Cardiac fibroblast (primary cell): Measurements from ENCODE around the gene NAB2.

ENCODE experiments used
- DNase-seq, 2 donors: peaks; one replicate each; pipeline versions ENCODE4 v3.0.0 to v3.0.0-alpha.2; 2010; ENCODE audit warnings: low read depth in 2 of 2
- H3K4me3 ChIP-seq, 2 donors: replicated peaks in 1 of 2; 1 replicate in 1 of 2; 2 replicates in 1 of 2; pipeline ENCODE4 v1.5.1; 2011; ENCODE audit warnings: low read depth in 2 of 2, low read length in 2 of 2, mild to moderate bottlenecking in 2 of 2, moderate library complexity in 1 of 2
- CTCF ChIP-seq: IDR thresholded peaks from one replicate; pipeline ENCODE4 v1.5.1; 2011; ENCODE audit warnings: low read depth, mild to moderate bottlenecking, low read length, inconsistent platforms

Gene NAB2

GRCh38 chr12:57091638-57092528 lies 3.0 kb downstream of the NAB2 start:
- peak overlapping the region in 1 of 2 donors; percentile 93 for H3K4me3 ChIP-seq
- DNase-seq: no peak
- TF ChIP-seq CTCF: no peak

DNA sequence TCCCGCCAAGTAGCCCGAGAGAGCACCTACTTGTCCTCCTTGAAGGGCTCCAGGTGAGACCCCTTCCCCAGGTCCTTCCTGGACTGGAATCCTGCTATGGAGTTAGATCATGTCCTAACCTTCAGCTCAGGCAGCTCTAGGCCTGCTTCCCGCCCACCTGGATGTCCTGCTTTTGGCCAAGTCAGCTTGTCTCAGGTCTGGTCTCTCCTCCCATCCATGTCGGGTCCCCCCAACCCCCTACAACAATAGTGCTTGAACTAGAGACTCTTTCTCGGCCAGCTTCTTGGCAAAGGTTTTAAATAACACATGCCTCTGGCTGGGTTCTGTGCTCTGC lies 3.6 kb downstream of the NAB2 start:
- DNase-seq: no peak
- no peak overlapping the region for H3K4me3 ChIP-seq
- no peak for TF ChIP-seq CTCF

DNA sequence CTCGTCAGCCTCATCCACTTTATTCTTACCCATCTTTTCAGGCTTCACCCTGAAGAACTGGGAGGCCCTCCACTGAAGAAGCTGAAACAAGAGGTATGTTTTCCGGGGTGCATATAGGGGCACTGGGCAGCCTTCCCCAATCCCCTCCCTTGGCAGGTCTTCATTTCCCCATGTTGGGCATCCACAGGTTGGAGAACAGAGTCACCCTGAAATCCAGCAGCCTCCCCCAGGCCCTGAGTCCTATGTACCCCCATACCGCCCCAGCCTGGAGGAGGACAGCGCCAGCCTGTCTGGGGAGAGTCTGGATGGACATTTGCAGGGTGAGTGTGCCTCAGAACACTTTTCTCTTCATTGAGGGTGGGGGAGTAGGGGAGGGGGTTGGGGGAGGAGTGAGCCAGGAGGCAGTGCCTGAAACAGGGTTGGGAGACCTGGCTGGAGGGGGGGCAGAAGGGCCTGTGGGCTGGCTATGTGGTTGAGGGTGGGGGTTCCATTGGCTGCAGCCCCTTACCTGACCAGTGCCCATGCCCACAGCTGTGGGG lies 4.0 kb downstream of the NAB2 start:
- TF ChIP-seq CTCF: no peak
- no peak overlapping the region for H3K4me3 ChIP-seq
- DNase-seq: no peak

GRCh38 chr12:57093415-57094207 lies 4.7 kb downstream of the NAB2 start:
- H3K4me3 ChIP-seq: peak overlapping the region in 1 of 2 donors; percentile 8
- peak; percentile 82 to 94 for DNase-seq
- peak; percentile 68 for TF ChIP-seq CTCF

DNA sequence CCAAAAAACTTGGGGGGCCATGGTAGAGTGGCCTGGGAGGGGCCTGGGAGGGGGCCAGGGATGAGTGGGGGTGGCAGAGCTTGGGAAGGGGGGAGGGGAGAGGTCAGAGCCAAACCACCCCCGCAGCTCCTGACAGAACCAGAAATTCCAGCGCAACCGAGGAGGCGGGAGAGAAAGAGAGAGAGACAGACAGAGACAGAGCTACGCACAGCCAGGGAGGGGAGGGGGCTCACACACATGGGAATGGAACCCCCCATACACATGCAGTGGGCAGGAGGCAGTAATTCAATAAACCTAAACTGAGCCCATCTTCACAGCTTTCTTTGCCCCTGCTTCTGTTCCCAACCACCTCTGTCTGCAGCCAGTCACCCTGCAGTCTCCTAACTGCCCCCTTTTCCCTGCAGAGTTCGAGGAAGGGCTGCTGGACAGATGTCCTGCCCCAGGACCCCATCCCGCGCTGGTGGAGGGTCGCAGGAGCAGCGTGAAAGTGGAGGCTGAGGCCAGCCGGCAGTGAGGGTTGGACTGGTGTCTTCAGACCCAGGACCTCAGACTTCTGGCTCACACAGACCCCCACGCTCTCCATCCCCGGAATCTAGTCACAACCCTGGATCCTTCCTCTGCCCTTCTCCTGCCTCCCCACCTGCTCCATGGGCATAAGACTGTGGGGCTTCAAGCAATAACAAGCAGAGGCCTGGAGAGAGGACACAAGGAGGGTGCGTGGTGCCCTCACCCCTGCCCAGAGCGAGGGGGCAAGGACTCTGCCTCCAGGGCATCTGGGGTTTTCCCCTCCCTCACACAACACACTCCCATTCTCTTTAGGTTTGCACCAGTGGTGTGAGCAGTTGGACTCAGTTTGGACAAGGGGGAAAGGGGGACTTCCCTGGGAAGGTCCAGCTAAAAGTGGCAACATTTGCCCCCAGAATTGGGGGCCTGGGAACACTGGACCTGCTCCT lies 5.6 kb downstream of the NAB2 start:
- no peak overlapping the region for H3K4me3 ChIP-seq
- DNase-seq: peak in 1 of 2 donors; percentile 15
- no peak for TF ChIP-seq CTCF

DNA sequence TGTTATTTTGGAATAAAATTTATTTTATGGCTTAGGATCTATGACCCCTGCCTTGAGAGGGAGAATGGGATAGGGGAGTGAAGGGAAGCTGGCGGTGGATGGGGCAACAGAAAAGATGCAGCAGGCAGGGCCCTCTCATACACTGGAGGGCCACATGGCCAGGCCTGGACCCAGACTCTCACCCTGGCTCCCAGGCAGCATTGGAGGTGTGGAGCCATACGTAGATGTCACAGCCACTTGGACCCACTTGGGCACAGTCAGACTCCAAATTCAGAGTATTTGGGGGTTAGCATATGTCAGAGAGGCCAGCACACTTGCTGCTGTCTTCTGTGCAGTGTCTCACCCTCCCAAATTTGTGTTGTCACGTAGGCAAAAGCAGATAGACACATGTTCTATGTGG lies 6.5 kb downstream of the NAB2 start:
- TF ChIP-seq CTCF: no peak
- no peak for DNase-seq
- H3K4me3 ChIP-seq: no peak overlapping the region
